ENCODE results near the gene PERCC1.

GRCh38 chr16:1438229-1439057 is 7.6 kb downstream of the PERCC1 start:
- TF ChIP-seq CTCF (IDR thresholded peaks at IDR 0.05): no peak
- TF ChIP-seq POLR2A (IDR thresholded peaks at IDR 0.05): no peak
- no peak for TF ChIP-seq POLR2AphosphoS5 (IDR thresholded peaks at IDR 0.05; ENCODE audit: insufficient read depth in 1 of 2, low read depth in 1 of 2)

All from vagina (tissue), 2 donors.